Astrocyte of the spinal cord (primary cell): Measurements from ENCODE around the gene PSD.

Source experiments
- DNase-seq: peaks from one replicate; pipeline ENCODE4 v3.0.0; 2011; ENCODE audit warnings: low read depth, low spot score
- H3K4me3 ChIP-seq: 2 replicates; pipeline ENCODE4 v1.5.1; 2011; ENCODE audit warnings: low read depth, mild to moderate bottlenecking, low read length, moderate library complexity
- in situ Hi-C: cut with HindIII; loops from 2 replicates; pipeline ENCODE4 v1.10.0; 2017; ENCODE audit warnings: low sequenced_read_pairs
- TF ChIP-seq, protein P1 (sequence below): IDR thresholded peaks from 2 replicates; pipeline ENCODE4 v1.5.1; 2012; ENCODE audit warnings: low read depth, mild to moderate bottlenecking, low read length, inconsistent platforms

Gene PSD

DNA sequence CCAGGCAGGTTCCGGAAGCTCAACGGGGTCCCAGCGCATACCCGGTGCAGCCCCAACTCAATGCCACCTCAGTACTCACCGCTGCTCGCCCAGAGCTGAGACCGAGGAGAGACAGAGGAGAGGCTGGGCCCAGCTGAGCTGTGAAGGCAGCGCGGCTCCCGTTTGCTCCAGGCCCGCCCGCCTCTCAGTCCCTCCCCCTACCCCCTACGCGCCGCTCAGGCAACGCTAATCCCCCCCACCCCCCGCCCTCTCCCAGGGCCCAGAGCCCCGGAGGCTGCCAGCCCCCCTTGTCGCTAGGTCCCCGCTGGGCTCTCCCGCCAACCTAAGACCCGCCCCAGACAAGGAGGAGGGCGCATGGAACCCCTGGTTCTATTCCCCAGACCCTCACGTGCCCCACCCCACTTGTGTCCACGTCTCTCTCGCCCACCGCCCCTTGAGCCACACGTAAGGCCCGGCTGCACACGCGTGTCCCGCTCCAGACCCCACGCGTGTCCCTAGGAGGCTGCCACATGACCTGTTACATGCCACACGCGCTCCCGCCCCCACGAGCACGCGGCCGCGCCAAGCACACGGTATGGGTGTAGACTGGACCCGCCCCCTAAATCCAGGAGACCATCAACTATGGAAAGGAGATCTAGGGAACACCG is at the start of gene PSD:
PSD (minus strand) TSS at position 164 of the 647 bp plus-strand sequence. CDS start 1,747 bp downstream, outside the sequence.
- no peak for DNase-seq
- peak within 1 kb of the TSS; percentile 82 for H3K4me3 ChIP-seq
- TF ChIP-seq, protein P1, sequence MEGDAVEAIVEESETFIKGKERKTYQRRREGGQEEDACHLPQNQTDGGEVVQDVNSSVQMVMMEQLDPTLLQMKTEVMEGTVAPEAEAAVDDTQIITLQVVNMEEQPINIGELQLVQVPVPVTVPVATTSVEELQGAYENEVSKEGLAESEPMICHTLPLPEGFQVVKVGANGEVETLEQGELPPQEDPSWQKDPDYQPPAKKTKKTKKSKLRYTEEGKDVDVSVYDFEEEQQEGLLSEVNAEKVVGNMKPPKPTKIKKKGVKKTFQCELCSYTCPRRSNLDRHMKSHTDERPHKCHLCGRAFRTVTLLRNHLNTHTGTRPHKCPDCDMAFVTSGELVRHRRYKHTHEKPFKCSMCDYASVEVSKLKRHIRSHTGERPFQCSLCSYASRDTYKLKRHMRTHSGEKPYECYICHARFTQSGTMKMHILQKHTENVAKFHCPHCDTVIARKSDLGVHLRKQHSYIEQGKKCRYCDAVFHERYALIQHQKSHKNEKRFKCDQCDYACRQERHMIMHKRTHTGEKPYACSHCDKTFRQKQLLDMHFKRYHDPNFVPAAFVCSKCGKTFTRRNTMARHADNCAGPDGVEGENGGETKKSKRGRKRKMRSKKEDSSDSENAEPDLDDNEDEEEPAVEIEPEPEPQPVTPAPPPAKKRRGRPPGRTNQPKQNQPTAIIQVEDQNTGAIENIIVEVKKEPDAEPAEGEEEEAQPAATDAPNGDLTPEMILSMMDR, result no peak
- in situ Hi-C loops, result no loop called here

DNA sequence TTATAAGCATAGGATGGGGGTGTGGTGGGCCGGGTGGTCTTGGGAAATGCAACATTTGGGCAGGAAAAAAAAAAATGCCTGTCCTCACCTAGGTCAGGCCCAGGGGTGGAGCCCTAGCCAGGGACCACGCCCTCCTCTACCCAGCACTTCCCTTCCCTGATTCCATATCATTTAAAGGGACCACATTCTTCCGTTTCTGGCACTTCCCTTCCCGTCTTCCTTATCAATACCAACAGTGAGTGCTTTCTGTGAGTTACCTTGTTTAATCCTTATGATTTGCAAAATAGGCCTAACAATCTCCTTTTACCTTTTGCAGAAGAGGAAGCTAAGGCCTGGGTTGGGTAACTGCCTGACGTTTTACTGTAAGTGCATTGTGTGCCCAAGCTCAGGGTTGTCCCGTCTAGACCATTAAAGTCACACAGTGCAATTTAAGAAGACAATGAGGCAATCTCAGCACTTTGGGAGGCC is 49.4 kb upstream of the PSD start:
- in situ Hi-C loops, result no loop called here
- TF ChIP-seq, protein P1, result no peak
- DNase-seq, result no peak
- no peak overlapping the region for H3K4me3 ChIP-seq

DNA sequence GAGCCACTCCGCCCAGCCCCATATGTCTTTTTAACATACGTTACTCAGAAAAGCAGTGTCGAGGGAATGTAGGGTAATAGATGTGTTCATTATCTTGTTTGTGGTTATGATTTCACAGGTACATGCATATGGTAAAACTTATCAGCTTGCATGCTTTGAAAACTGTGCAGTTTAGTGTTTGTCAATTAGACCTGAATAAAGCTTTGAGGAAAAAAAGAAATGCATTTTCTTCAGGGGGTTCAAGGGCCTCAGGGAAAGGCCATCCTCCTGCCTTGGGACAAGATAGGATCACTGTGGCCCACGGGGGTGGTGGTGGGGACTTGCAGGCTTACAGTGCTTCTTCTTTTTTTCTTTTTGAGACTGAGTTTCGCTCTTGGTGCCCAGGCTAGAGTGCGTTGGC is 48.7 kb upstream of the PSD start:
- TF ChIP-seq, protein P1, result no peak
- DNase-seq, result no peak
- H3K4me3 ChIP-seq, result no peak overlapping the region
- in situ Hi-C loops, result no loop called here

DNA sequence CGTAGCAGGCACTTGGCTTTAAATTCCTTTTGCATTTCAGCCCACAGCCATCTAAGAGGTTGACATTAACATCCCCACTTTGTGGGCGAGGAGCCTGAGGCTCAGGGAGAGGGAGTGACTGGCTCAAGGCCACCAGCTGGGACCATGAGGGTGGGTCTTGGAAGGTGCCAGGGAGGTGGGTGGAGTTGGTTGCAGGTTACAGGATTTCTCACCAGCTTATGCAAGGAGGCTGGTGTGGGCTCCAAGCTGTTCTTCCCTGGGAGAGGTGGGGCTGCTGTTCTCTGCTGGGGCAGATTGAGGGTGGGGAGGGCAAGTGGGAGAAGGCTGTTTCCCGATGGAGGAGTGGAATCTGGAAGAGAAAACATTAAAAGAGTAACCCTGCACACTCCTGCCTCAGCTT is 46.9 kb upstream of the PSD start:
- no peak for DNase-seq
- TF ChIP-seq, protein P1, result no peak
- H3K4me3 ChIP-seq, result no peak overlapping the region
- in situ Hi-C loops, result no loop called here

DNA sequence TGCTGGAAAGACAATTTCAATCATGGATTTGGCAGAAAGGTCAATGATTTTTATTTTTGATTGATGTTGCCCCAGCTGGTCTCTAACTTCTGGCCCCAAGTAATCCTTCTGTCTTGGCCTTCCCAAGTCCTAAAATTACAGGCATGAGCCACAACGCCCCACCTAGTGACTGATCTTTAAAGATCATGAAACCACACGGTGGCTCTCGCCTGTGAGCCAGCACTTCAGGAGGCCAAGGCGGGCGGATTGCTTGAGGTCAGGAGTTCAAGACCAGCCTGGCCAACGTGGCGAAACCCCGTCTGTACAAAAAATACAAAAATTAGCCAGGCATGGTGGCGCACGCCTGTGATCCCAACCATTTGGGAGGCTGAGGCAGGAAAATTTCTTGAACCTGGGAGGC is 45.4 kb upstream of the PSD start:
- TF ChIP-seq, protein P1, result no peak
- no peak overlapping the region for H3K4me3 ChIP-seq
- in situ Hi-C loops, result no loop called here
- no peak for DNase-seq

DNA sequence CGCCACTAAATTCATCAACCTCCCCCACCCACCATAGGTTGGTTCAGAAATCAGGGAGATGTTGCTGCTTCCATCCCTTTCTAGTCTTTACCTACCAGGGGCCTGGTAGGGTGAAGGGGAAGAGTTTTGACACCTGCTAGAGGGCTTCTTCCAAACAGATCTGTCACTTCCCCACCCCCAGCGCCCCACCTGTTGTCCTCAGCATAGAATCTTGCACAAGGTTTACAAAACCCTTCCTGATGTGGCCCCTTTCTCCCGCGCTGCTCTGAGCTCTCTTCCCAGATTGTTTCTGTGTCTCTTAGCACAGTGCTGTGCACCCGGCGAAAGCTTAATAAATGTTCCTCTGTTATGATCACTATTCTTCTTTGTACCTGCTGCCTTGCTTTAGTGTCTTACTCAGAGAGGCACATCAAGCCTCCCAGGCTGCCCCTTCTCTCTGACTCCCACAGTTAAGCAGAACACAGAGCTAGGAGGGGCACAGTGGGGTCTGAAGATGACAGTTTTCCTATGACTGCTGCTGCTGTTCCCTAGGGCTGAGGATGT is 44.0 kb upstream of the PSD start:
- in situ Hi-C loops, result no loop called here
- H3K4me3 ChIP-seq, result no peak overlapping the region
- TF ChIP-seq, protein P1, result no peak
- DNase-seq, result no peak
